HG02943 (cell line): ENCODE results near the gene RFX2.
"Not testable (repeated sequence)": the region's sequence is repeated elsewhere in the genome, so short reads cannot be mapped to it uniquely, and the experiment has no call there.

Source experiments
- ATAC-seq: cut with Tn5 transposase; IDR thresholded peaks from one replicate; pipeline ENCODE4 v1.9.1; 2021; ENCODE audit warnings: mild to moderate bottlenecking, low read depth, moderate library complexity; ENCODE audit not compliant: unreplicated experiment

RFX2 gene

GRCh38 chr19:6020166-6020882, 90.0 kb downstream of the RFX2 start:
- ATAC-seq, result no peak

- no peak for ATAC-seq
These were observed 91.5 kb downstream of the RFX2 start for GRCh38 chr19:6018786-6019185.

- ATAC-seq, result no peak
These were observed 92.7 kb downstream of the RFX2 start for GRCh38 chr19:6017576-6017975.

- ATAC-seq, result no peak
These were observed 94.3 kb downstream of the RFX2 start for GRCh38 chr19:6015841-6016545.

GRCh38 chr19:6014551-6015135, 95.7 kb downstream of the RFX2 start:
- ATAC-seq, result no peak

- ATAC-seq, result no peak
These were observed 97.7 kb downstream of the RFX2 start for GRCh38 chr19:6012426-6013170.

- ATAC-seq, result no peak
These were observed 98.5 kb downstream of the RFX2 start for GRCh38 chr19:6011794-6012193.

GRCh38 chr19:6011206-6011605, 99.1 kb downstream of the RFX2 start:
- ATAC-seq, result no peak

- no peak for ATAC-seq
These were observed 100.2 kb downstream of the RFX2 start for GRCh38 chr19:6010107-6010506.

- ATAC-seq, result no peak
These were observed 102.4 kb downstream of the RFX2 start for GRCh38 chr19:6007866-6008265.

GRCh38 chr19:6006896-6007295, 103.4 kb downstream of the RFX2 start:
- ATAC-seq, result no peak

GRCh38 chr19:6006070-6006446, 104.2 kb downstream of the RFX2 start:
- ATAC-seq, result not testable (repeated sequence)

- ATAC-seq, result no peak
These were observed 104.8 kb downstream of the RFX2 start for GRCh38 chr19:6005321-6006069.

GRCh38 chr19:6003976-6004375, 106.3 kb downstream of the RFX2 start:
- no peak for ATAC-seq

GRCh38 chr19:6002591-6002990, 107.7 kb downstream of the RFX2 start:
- no peak for ATAC-seq

GRCh38 chr19:6000228-6000847, 110.0 kb downstream of the RFX2 start:
- no peak for ATAC-seq

GRCh38 chr19:5999693-6000092, 110.6 kb downstream of the RFX2 start:
- no peak for ATAC-seq

GRCh38 chr19:5997371-5997770, 112.9 kb downstream of the RFX2 start:
- no peak for ATAC-seq

GRCh38 chr19:5996623-5997320, 113.5 kb downstream of the RFX2 start:
- no peak for ATAC-seq
